ENCODE measurements around the gene LDB2. TPM values are rescaled to one million over a fixed set of nuclear protein-coding genes. Genes with fewer than 3 reads are reported as not detected.
"Not testable (repeated sequence)": the region's sequence is repeated elsewhere in the genome, so short reads cannot be mapped to it uniquely, and the experiment has no call there.

Gene LDB2
- total RNA-seq (not detected), total RNA-seq (0 reads per million in 2 donors)

DNA sequence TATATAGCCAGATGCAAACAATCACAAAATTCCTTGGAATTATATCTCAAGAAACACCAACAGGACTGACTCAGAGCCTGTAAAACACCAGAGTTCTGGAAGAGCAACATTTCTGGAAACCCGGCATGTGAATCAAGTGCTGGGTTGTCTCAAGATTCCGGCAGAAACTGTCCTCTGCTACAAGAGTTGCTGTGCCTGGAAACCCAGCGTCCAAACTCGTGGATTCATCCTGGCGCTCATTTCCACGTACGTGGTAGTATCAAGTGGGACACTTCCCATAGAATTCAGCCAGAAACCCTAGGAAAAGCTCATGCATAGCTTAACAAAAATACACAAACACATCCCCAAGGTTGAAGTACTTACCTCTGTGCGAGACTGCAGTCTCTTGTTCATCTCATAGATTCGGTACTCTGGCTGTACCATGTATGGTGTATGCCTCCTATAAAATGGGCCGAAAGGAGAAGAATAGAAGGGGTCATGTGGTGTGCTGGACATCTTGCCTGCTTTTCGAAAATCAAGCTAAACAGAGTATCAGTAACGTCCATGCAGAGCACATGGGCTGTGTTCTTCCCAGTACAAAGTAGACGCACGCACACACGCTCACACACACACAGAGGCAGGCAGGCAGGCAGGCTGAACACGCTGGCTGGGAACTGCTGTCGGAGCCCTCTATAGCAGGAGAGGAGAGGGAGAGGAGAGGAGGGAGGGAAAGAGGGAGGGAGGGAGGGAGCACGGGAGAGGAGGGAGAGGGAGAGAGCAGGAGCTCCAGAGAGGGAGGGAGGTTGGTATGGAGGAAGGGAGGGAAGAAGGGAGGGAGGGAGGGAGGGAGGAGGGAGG, at the start of gene LDB2:
Gene LDB2, minus strand, starts transcription at position 655 of the 837 bp plus-strand sequence.
- ATAC-seq (no peak), DNase-seq (no peak)
- no peaks in the 10 kb centered on the region for H3K36me3 Mint-ChIP-seq (ENCODE audit: low read depth)
- no peaks in the 10 kb centered on the region for H3K9me3 ChIP-seq (ENCODE audit: control insufficient read depth, low read length, poor library complexity, severe bottlenecking)
- H3K4me3 Mint-ChIP-seq: no peak within 1 kb of the TSS
- H3K4me1 Mint-ChIP-seq: no peaks in the 10 kb centered on the region
- H3K27ac Mint-ChIP-seq: no peak within 1 kb of the TSS
- peaks cover 21% of the 10 kb centered on the region for H3K27me3 Mint-ChIP-seq

DNA sequence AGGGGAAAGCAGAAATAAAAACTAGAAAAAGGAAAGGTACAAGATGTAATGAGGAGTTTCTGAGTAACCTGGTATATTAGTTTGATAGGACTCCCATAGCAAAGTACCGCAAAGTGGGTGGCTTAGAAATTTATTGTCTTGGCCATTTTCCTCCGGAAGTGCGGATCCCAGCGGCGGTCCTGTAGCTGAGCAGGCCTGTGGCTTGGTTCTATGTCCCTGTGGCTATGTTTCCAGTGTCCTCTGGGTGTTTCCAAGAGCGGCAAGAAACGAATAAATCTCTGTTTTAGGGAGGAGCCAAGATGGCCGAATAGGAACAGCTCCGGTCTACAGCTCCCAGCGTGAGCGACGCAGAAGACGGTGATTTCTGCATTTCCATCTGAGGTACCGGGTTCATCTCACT, 44.0 kb upstream of the LDB2 start:
- Mint-ChIP-seq H3K27me3 (no peaks in the 10 kb centered on the region), H3K36me3 (ENCODE audit: low read depth) (no peaks in the 10 kb centered on the region), H3K4me3 (no peak overlapping the region), H3K4me1 (no peaks in the 10 kb centered on the region), H3K27ac (no peak overlapping the region)
- H3K9me3 ChIP-seq (ENCODE audit: control insufficient read depth, low read length, poor library complexity, severe bottlenecking): no peaks in the 10 kb centered on the region
- no peak for DNase-seq
- ATAC-seq: no peak

DNA sequence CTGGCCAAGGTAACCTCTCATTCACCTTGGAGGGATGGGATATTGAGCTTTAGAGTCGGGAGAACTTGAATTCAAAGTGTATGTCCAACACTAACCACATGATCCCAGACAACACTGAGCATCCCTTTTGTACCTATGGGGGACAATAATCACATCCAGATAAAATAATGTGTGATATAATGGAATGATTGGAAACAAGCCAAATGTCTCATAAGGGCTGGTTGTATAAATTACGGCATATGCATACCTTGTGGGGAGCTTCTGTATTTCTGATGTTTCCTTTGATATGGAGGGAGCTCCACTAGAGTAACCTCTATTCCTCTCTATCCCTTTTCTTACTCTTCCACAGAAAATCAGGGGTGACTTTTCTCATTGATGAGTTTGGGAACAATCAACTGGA, 40.7 kb upstream of the LDB2 start:
- ATAC-seq: no peak
- Mint-ChIP-seq H3K4me3 (no peak overlapping the region), H3K4me1 (no peaks in the 10 kb centered on the region), H3K36me3 (ENCODE audit: low read depth) (no peaks in the 10 kb centered on the region), H3K27ac (no peak overlapping the region), H3K27me3 (no peaks in the 10 kb centered on the region)
- H3K9me3 ChIP-seq (ENCODE audit: control insufficient read depth, low read length, poor library complexity, severe bottlenecking): no peaks in the 10 kb centered on the region
- DNase-seq: no peak

DNA sequence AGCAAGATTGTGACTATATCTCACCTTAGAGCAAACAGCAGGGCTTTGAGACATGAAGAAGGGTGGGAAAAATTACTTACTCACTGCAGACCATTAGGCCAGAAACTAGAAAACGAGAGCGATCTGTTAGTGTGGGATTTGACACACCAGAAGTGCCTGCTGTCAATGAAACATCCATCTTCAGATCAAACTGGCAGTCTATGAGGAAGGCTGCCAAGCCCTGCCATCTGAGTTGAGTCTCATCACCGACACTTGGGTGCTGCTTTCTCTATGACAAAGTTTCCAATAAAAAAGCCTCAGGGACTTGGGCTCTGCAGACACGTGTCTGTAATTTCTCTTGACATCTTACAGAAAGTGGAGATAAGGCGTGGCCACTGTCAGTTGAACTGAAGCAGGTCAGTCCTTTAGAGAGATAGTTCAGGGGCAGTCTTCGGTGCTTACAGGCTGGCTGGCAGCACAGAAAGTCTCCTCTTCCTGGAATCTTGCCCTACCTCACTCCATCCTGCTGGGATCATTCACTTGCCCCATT, 40.1 kb upstream of the LDB2 start:
- H3K4me3 Mint-ChIP-seq: no peak overlapping the region
- H3K36me3 Mint-ChIP-seq (ENCODE audit: low read depth): no peaks in the 10 kb centered on the region
- H3K9me3 ChIP-seq (ENCODE audit: control insufficient read depth, low read length, poor library complexity, severe bottlenecking): no peaks in the 10 kb centered on the region
- H3K4me1 Mint-ChIP-seq: no peaks in the 10 kb centered on the region
- no peak overlapping the region for H3K27ac Mint-ChIP-seq
- no peak for ATAC-seq
- no peak for DNase-seq
- no peaks in the 10 kb centered on the region for H3K27me3 Mint-ChIP-seq

DNA sequence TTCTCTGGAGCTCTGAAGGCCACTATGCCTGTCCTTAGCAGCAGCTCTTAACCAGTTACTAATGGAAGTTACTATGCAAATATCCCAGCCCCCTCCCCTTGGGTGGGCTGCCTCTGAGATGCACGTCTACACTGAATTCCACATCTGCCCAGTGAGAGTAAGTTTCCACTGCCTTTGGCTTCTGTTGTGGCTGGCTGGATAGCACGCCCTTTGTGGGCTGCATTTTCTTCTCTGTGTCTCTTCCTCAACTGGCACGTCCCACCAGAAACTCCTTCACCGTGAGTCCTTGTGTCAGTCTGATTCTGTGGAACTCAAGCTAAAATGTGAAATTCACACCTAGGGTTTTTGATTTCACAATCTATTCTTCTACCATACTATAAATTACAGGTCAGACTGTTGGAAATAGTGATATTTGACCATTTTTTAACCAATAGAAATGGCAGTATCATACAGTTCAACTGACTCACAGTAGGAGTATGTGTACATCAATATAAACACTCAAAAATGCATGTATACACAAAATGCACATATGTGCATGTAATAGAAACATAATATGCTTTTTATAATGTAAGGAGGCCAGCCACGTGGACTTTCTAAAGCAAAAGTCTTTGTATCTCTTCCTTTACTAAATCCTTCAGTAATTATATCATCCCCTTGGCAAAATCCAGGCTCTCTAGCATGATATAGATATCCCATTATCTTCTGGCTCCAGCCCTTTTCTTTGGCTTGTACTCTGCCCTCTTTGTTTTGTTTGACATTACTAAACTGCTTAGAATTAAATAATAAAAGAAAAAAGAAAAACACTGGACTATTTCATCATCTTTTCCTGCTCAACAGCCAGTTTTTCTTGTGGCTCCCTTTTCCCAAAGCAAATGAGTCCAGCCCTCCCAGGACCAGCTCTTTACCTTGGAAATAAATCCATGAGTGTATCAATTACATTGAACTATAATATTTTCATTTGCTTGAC, 33.2 kb upstream of the LDB2 start:
- no peak for ATAC-seq
- Mint-ChIP-seq H3K4me1 (no peaks in the 10 kb centered on the region), H3K27ac (no peak overlapping the region), H3K36me3 (ENCODE audit: low read depth) (peaks cover 3% of the 10 kb centered on the region), H3K4me3 (no peak overlapping the region), H3K27me3 (peaks cover 4% of the 10 kb centered on the region)
- DNase-seq: no peak
- H3K9me3 ChIP-seq (ENCODE audit: control insufficient read depth, low read length, poor library complexity, severe bottlenecking): no peaks in the 10 kb centered on the region

DNA sequence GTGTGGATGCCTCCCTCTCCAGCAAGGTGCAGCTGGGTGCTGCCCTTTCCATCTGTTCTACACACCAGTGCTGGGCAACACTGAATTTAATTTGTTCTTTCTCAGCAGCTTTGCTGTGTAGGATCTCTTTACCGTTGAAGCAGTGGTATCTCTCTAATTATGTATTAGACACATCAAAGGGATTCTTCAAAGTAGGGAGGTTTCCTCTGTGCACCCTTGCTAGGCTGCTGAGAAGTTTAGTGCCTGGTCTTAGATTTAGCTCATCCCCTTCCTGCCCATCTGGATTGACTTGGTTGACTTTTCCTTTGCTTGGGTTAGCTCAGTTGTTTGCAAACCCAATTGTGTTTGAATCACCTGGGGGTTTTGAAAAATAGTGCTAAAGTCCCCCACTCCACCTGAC, 27.8 kb upstream of the LDB2 start:
- peaks cover 3% of the 10 kb centered on the region for H3K36me3 Mint-ChIP-seq (ENCODE audit: low read depth)
- H3K9me3 ChIP-seq (ENCODE audit: control insufficient read depth, low read length, poor library complexity, severe bottlenecking): no peaks in the 10 kb centered on the region
- no peaks in the 10 kb centered on the region for H3K4me1 Mint-ChIP-seq
- DNase-seq: no peak
- no peak for ATAC-seq
- no peak overlapping the region for H3K27ac Mint-ChIP-seq
- H3K4me3 Mint-ChIP-seq: no peak overlapping the region
- H3K27me3 Mint-ChIP-seq: peaks cover 10% of the 10 kb centered on the region

DNA sequence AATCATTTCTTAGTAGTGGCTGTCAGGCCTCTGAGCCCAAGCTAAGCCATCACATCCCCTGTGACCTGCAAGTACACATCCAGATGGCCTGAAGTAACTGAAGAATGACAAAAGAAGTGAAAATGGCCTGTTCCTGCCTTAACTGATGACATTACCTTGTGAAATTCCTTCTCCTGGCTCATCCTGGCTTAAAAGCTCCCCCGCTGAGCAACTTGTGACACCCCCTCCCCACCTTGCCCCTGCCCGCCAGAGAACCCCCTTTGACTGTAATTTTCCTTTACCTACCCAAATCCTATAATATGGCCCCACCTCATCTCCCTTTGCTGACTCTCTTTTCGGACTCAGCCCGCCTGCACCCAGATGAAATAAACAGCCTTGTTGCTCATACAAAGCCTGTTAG, 20.3 kb upstream of the LDB2 start:
- H3K4me1 Mint-ChIP-seq; H3K27ac Mint-ChIP-seq; H3K27me3 Mint-ChIP-seq; H3K9me3 ChIP-seq (ENCODE audit: control insufficient read depth, low read length, poor library complexity, severe bottlenecking); ATAC-seq; DNase-seq; H3K36me3 Mint-ChIP-seq (ENCODE audit: low read depth); H3K4me3 Mint-ChIP-seq: not testable (repeated sequence)

DNA sequence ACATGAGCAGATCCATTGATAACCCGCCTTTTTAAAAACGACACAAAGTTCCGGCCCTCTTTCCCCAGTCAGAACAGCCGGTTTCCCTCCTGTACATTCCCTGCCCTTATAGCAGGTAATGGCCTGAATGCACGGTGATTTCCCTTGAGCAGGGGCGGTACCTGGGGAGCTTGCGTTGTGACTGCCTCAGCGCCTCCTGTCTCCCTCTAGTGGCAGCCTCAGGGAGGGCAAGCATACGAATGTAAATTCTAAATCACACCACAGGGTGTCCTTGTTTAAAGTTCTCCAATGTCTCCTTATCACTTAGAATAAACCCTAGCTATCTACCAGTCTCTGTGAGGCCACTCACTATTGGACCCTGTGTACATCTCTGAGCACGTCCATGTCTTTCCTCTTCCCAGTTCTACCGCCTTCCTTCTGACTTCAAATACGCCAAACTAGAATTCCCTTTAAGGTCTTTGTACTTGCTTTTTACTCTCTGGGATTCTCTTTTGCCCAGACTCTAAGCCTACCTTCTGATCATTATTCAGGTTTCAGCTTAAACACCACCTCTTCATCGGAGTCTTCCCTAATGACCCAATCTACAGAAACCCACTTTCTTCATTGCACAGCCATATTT, 18.4 kb upstream of the LDB2 start:
- Mint-ChIP-seq H3K27me3 (peaks cover 6% of the 10 kb centered on the region), H3K4me3 (no peak overlapping the region), H3K36me3 (ENCODE audit: low read depth) (no peaks in the 10 kb centered on the region), H3K27ac (no peak overlapping the region), H3K4me1 (no peaks in the 10 kb centered on the region)
- ATAC-seq (peak; percentile 92), DNase-seq (peak; percentile 15 to 42 (median 24))
- H3K9me3 ChIP-seq (ENCODE audit: control insufficient read depth, low read length, poor library complexity, severe bottlenecking): no peaks in the 10 kb centered on the region

DNA sequence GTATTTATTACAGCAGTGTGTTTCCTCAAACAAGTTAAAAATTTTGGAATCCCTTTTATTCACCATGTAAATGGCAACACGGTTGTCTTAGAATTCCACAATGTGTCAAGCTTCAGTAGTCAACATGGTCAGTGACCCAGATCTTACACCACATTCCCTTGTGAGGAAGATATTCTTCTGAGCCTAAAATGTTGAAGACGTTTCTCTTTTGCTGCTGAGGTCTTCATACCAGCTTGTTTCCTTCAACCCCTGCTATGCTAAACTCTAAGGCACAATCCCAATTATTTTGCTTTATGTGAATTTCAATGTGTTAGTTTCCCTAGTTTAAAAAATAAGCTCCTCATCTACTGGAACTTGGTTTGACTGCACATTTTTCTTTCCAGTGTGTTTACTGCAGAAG, 17.6 kb upstream of the LDB2 start:
- peaks cover 6% of the 10 kb centered on the region for H3K27me3 Mint-ChIP-seq
- no peak overlapping the region for H3K4me3 Mint-ChIP-seq
- ATAC-seq (no peak), DNase-seq (no peak)
- H3K4me1 Mint-ChIP-seq: no peaks in the 10 kb centered on the region
- no peak overlapping the region for H3K27ac Mint-ChIP-seq
- H3K9me3 ChIP-seq (ENCODE audit: control insufficient read depth, low read length, poor library complexity, severe bottlenecking): no peaks in the 10 kb centered on the region
- H3K36me3 Mint-ChIP-seq (ENCODE audit: low read depth): no peaks in the 10 kb centered on the region

DNA sequence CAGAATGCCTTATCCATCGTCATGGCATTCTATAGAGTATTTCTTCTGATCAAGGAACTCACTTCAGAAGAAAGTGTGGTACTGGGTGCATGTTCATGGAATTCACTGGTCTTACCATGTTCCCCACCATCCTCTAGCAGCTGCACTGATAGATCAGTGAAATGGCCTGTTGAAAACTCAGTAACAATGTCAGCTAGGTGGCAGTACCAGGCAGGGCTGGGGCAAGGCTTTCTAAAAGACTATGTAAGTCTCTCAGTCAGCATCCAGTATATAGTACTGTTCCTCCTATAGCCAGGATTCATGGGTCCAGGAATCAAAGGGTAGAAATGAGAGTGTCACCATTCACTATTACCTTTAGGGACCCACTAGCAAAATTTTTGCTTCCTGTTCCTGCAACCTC, 15.8 kb upstream of the LDB2 start:
- no peaks in the 10 kb centered on the region for H3K9me3 ChIP-seq (ENCODE audit: control insufficient read depth, low read length, poor library complexity, severe bottlenecking)
- H3K27ac Mint-ChIP-seq: no peak overlapping the region
- DNase-seq: no peak
- H3K4me1 Mint-ChIP-seq: no peaks in the 10 kb centered on the region
- ATAC-seq: no peak
- peaks cover 12% of the 10 kb centered on the region for H3K27me3 Mint-ChIP-seq
- H3K36me3 Mint-ChIP-seq (ENCODE audit: low read depth): no peaks in the 10 kb centered on the region
- H3K4me3 Mint-ChIP-seq: no peak overlapping the region

DNA sequence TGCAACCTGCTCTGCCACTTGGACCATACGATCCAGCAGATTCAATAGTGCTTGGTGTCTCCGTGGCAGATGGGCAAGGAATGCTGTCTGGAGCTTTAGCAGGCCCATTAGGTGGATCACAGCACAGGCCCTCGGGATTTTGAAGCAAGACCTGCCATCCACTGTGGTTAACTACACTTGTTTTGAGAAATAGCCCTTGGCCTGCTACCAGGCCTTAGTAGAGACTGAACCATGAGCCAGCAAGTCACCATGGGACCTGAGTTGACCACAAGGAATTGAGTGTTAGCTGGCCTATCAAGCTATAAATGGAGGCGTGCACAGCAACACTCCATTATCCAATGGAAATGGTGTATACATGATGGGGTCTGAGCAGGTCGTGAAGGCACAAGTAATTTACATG, 14.5 kb upstream of the LDB2 start:
- ATAC-seq (no peak), DNase-seq (no peak)
- no peak overlapping the region for H3K27ac Mint-ChIP-seq
- no peaks in the 10 kb centered on the region for H3K36me3 Mint-ChIP-seq (ENCODE audit: low read depth)
- no peak overlapping the region for H3K4me3 Mint-ChIP-seq
- peaks cover 7% of the 10 kb centered on the region for H3K27me3 Mint-ChIP-seq
- no peaks in the 10 kb centered on the region for H3K9me3 ChIP-seq (ENCODE audit: control insufficient read depth, low read length, poor library complexity, severe bottlenecking)
- H3K4me1 Mint-ChIP-seq: no peaks in the 10 kb centered on the region

DNA sequence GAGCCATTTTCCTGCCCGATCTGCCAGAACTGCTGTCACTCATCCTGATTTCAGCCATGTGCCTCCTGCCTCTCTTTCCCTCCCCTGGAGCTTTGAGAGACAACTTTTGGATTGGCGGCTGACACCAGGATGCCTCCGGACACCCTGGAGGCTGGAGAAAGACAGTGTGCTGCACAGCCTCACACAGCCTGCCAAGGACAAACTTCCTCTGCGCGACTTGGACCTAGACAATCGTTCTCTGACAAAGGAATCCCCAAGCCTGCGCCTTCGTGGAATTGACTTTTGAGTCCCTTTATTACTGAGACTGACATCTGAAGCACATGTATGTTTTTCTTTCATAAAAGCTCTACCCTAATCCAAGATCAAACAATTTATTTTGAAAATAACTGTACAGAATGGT, 10.8 kb upstream of the LDB2 start:
- H3K9me3 ChIP-seq (ENCODE audit: control insufficient read depth, low read length, poor library complexity, severe bottlenecking): no peaks in the 10 kb centered on the region
- Mint-ChIP-seq H3K4me3 (no peak overlapping the region), H3K27ac (no peak overlapping the region)

More for the DNA sequence above, 10.8 kb upstream of the LDB2 start:
- Mint-ChIP-seq H3K4me1 (no peaks in the 10 kb centered on the region), H3K36me3 (ENCODE audit: low read depth) (no peaks in the 10 kb centered on the region), H3K27me3 (peaks cover 7% of the 10 kb centered on the region)
- DNase-seq (no peak), ATAC-seq (no peak)

All from T-helper 17 cell (primary cell).